HCT116 (cell line): ENCODE measurements around the gene KRTAP4-5. TPM values are rescaled to one million over a fixed set of nuclear protein-coding genes. Genes with fewer than 3 reads are reported as not detected.
"Not testable (repeated sequence)": the region's sequence is repeated elsewhere in the genome, so short reads cannot be mapped to it uniquely, and the experiment has no call there.

Experiments used
- ATAC-seq: fragments of 200-7000 bp; cut with Tn5 transposase; 2 replicates; pipeline ENCODE4 v1.9.1; 2020; ENCODE audit warnings: mild to moderate bottlenecking, moderate library complexity
- BruUV-seq: library from RNA; stranded (reverse); fragments of 400-500 nt; replicated peaks from 2 replicates; lab custom pipeline; 2021; lab: Mats Ljungman, UMichigan
- CTCF ChIA-PET: fragments of 300-600 bp; sonication (Branson Sonifier 250); formaldehyde crosslinking; loops from one replicate; lab custom pipeline; 2021; ENCODE audit warnings: antibody characterized with exemption; lab: Charles Lee
- POLR2A ChIA-PET: fragments of 300-600, 350-600 bp; sonication (Branson Sonifier 250); formaldehyde crosslinking; loops from one replicate; lab custom pipeline; 2021; ENCODE audit warnings: antibody characterized with exemption; lab: Charles Lee
- RAD21 ChIA-PET, 2 experiments: fragments of 300-600 bp; sonication (Branson Sonifier 250); formaldehyde crosslinking; loops; one replicate each; lab custom pipeline; 2023; ENCODE audit warnings: low total read pairs in 2 of 2; ENCODE audit not compliant: uncharacterized antibody in 2 of 2, unreplicated experiment in 2 of 2, low non-redundant PET in 1 of 2; lab: Charles Lee
- DNase-seq: peaks from one replicate; pipeline ENCODE4 v3.0.0-alpha.2; 2010; ENCODE audit warnings: low read depth, low spot score
- H2AFZ ChIP-seq: fragments of 200-600 bp; shearing (Covaris generic), sonication (generic); 2 replicates; pipeline ENCODE4 v1.6.1; 2017; ENCODE audit warnings: low read depth, mixed run types, mixed read lengths, antibody characterized with exemption, low read length; ENCODE audit not compliant: poor library complexity, severe bottlenecking
- H3K27ac ChIP-seq: 2 replicates; pipeline ENCODE4 v1.5.1; 2012; ENCODE audit warnings: low read depth, low read length
- H3K27me3 ChIP-seq: fragments of 200-600 bp; sonication (generic); 2 replicates; pipeline ENCODE4 v1.6.1; 2016; ENCODE audit warnings: mixed run types, low read length, mixed read lengths; ENCODE audit not compliant: insufficient read depth
- H3K36me3 ChIP-seq, 2 experiments: fragments of 200-500 bp in 1 of 2; fragments of 200-600 bp in 1 of 2; sonication (Bioruptor generic) in 1 of 2; sonication (generic) in 1 of 2; 2 replicates each; pipeline versions ENCODE4 v1.5.1 to v1.6.1; 2014 to 2016; ENCODE audit warnings: low read length in 2 of 2, inconsistent platforms in 1 of 2, mixed read lengths in 1 of 2, mixed run types in 1 of 2; ENCODE audit not compliant: insufficient read depth in 2 of 2, control insufficient read depth in 1 of 2
- H3K4me1 ChIP-seq, 2 experiments: fragments of 200-600 bp in 1 of 2; sonication (generic) in 1 of 2; 2 replicates each; pipeline versions ENCODE4 v1.5.1 to v1.6.1; 2012 to 2017; ENCODE audit warnings: low read length in 2 of 2, inconsistent platforms in 1 of 2, mild to moderate bottlenecking in 1 of 2, mixed read lengths in 1 of 2, mixed run types in 1 of 2, moderate library complexity in 1 of 2; ENCODE audit not compliant: insufficient read depth in 2 of 2, control insufficient read depth in 1 of 2
- H3K4me2 ChIP-seq: fragments of 200-600 bp; sonication (generic); 2 replicates; pipeline ENCODE4 v1.6.1; 2017; ENCODE audit warnings: mixed run types, low read length, mixed read lengths
- H3K4me3 ChIP-seq, 2 experiments: fragments of 200-600 bp in 1 of 2; sonication (generic) in 1 of 2; replicated peaks in 1 of 2; 2 replicates each; pipeline ENCODE4 v1.5.1; 2011 to 2016; ENCODE audit warnings: low read length in 2 of 2, control low read depth in 1 of 2, low read depth in 1 of 2, mild to moderate bottlenecking in 1 of 2, mixed read lengths in 1 of 2, mixed run types in 1 of 2
- H3K79me2 ChIP-seq: fragments of 200-600 bp; sonication (generic); 2 replicates; pipeline ENCODE4 v1.6.1; 2017; ENCODE audit warnings: mild to moderate bottlenecking, mixed run types, low read length, moderate library complexity, mixed read lengths; ENCODE audit not compliant: insufficient read depth
- H3K9ac ChIP-seq: fragments of 200-600 bp; sonication (generic); 2 replicates; pipeline ENCODE4 v1.6.1; 2016; ENCODE audit warnings: low read length, mixed read lengths
- H3K9me2 ChIP-seq: fragments of 200-600 bp; sonication (generic), shearing (Covaris generic); 2 replicates; pipeline ENCODE4 v1.6.1; 2017; ENCODE audit warnings: mixed run types, mild to moderate bottlenecking, moderate library complexity; ENCODE audit not compliant: insufficient read depth
- H3K9me3 ChIP-seq, 2 experiments: fragments of 200-500 bp in 1 of 2; fragments of 200-600 bp in 1 of 2; sonication (Bioruptor generic) in 1 of 2; sonication (generic) in 1 of 2; 2 replicates each; pipeline ENCODE4 v1.6.1; 2014 to 2017; ENCODE audit warnings: low read length in 2 of 2, mixed read lengths in 2 of 2, inconsistent platforms in 1 of 2, low read depth in 1 of 2, mild to moderate bottlenecking in 1 of 2, mixed run types in 1 of 2, moderate library complexity in 1 of 2; ENCODE audit not compliant: control insufficient read depth in 1 of 2, insufficient read depth in 1 of 2
- H4K20me1 ChIP-seq: fragments of 200-600 bp; sonication (generic), shearing (Covaris generic); 2 replicates; pipeline ENCODE4 v1.6.1; 2017; ENCODE audit warnings: mixed run types, mild to moderate bottlenecking, moderate library complexity; ENCODE audit not compliant: insufficient read depth
- ATF3 ChIP-seq: IDR thresholded peaks from 2 replicates; pipeline ENCODE4 v1.6.1; 2012
- POLR2A ChIP-seq: IDR thresholded peaks from 2 replicates; pipeline ENCODE4 v1.7.0; 2011; ENCODE audit warnings: borderline replicate concordance; ENCODE audit not compliant: insufficient read depth, insufficient read length; ENCODE audit errors: extremely low read depth
- YY1 ChIP-seq: IDR thresholded peaks from 2 replicates; pipeline ENCODE4 v1.6.1; 2011; ENCODE audit warnings: low read length, low read depth, moderate library complexity, mild to moderate bottlenecking; ENCODE audit not compliant: insufficient replicate concordance; ENCODE audit errors: extremely low read depth
- ZNF274 ChIP-seq: fragments of 200-500 bp; sonication (Bioruptor generic); IDR thresholded peaks from 2 replicates; pipeline ENCODE4 v1.6.1; 2014; ENCODE audit warnings: mild to moderate bottlenecking, low read depth, low read length, inconsistent platforms
- intact Hi-C: fragments of 100-400 bp; cut with micrococcal nuclease; formaldehyde crosslinking; loops from 2 replicates; pipeline ENCODE4 v1.10.0; 2022
- total RNA-seq: library from RNA; stranded (reverse); gene quantifications from one replicate; pipeline ENCODE4 v1.2.1, GENCODE V29; 2021; ENCODE audit not compliant: unreplicated experiment
- TF ChIP-seq, protein P1 (sequence below), 3 experiments: fragments of 200-600 bp in 1 of 3; sonication (generic) in 1 of 3; IDR thresholded peaks in 2 of 3; conservative IDR thresholded peaks in 1 of 3; 2 replicates each; pipeline ENCODE4 v1.5.1; 2012 to 2017; ENCODE audit warnings: low read depth in 2 of 3, low read length in 2 of 3, antibody characterized with exemption in 1 of 3, borderline replicate concordance in 1 of 3, control low read depth in 1 of 3, mild to moderate bottlenecking in 1 of 3, mixed read lengths in 1 of 3, mixed run types in 1 of 3, moderate library complexity in 1 of 3; ENCODE audit not compliant: insufficient read depth in 1 of 3

KRTAP4-5 gene
- total RNA-seq, 1 experiment from 2014 or later = not detected

DNA sequence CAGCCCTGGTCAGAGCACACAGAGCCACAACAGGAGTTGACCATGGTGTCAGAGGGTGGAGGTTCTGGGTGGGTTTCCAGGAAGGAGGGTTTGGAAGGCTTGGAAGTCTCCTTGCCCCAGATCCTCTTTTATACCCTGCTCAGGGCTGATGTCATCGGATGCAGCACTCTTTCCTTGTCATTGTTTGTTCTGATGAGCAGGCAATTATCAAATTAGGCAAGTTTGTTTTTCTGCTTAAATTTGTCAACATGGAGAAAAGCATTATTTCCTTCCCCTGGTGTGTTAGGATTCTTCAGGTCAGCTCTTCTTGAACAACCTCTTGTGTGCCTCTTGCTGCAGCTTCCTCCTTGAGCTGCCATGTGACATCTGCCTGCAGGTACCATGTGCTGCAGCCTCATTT, 11.0 kb upstream of the KRTAP4-5 start, which contains the start of gene KRTAP4-4:
Gene KRTAP4-4 (minus strand): TSS at position 101 of the 400 bp plus-strand sequence. CDS start 57 bp downstream, at position 44.
- Histone ChIP-seq H2AFZ (peak within 1 kb of the TSS; percentile 77), H3K27ac (no peak within 1 kb of the TSS), H4K20me1 (no peaks in the 10 kb centered on the region), H3K4me2 (no peak within 1 kb of the TSS), H3K9me3 (no peaks in the 10 kb centered on the region; a peak in 1 of 4 replicates), H3K4me3 (no peak within 1 kb of the TSS), H3K79me2 (no peaks in the 10 kb centered on the region), H3K9ac (no peak within 1 kb of the TSS), H3K27me3 (no peaks in the 10 kb centered on the region), H3K4me1 (no peaks in the 10 kb centered on the region), H3K36me3 (no peaks in the 10 kb centered on the region)
- no peak for ATAC-seq
- RAD21 ChIA-PET = no interaction called here
- POLR2A ChIA-PET = no interaction called here
- no TSS peak for BruUV-seq
- CTCF ChIA-PET = no interaction called here
- TF ChIP-seq POLR2A (no peak), ZNF274 (no peak), ATF3 (no peak), YY1 (no peak)
- TF ChIP-seq, protein P1, sequence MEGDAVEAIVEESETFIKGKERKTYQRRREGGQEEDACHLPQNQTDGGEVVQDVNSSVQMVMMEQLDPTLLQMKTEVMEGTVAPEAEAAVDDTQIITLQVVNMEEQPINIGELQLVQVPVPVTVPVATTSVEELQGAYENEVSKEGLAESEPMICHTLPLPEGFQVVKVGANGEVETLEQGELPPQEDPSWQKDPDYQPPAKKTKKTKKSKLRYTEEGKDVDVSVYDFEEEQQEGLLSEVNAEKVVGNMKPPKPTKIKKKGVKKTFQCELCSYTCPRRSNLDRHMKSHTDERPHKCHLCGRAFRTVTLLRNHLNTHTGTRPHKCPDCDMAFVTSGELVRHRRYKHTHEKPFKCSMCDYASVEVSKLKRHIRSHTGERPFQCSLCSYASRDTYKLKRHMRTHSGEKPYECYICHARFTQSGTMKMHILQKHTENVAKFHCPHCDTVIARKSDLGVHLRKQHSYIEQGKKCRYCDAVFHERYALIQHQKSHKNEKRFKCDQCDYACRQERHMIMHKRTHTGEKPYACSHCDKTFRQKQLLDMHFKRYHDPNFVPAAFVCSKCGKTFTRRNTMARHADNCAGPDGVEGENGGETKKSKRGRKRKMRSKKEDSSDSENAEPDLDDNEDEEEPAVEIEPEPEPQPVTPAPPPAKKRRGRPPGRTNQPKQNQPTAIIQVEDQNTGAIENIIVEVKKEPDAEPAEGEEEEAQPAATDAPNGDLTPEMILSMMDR (IDR thresholded peaks at IDR 0.05 in 2 of 3, conservative IDR thresholded peaks at IDR 0.05 in 1 of 3; ENCODE audit: borderline replicate concordance in 1 of 3, insufficient read depth in 1 of 3, low read depth in 2 of 3, low read length in 2 of 3) = no peak
- TF ChIP-seq, all 23 proteins: peak for 0
- no peak for DNase-seq
- intact Hi-C loops = no loop called here
- no peaks in the 10 kb centered on the region for H3K9me2 ChIP-seq

GRCh38 chr17:41160190-41160589, 10.6 kb upstream of the KRTAP4-5 start:
- H4K20me1 ChIP-seq, H3K27ac ChIP-seq, H3K9ac ChIP-seq, DNase-seq, H3K9me2 ChIP-seq, H3K79me2 ChIP-seq, H3K36me3 ChIP-seq, CTCF ChIA-PET, ATAC-seq, RAD21 ChIA-PET, BruUV-seq, intact Hi-C loops, H3K4me1 ChIP-seq, H2AFZ ChIP-seq, H3K4me2 ChIP-seq, POLR2A ChIA-PET, H3K27me3 ChIP-seq, H3K9me3 ChIP-seq, H3K4me3 ChIP-seq: not testable (repeated sequence)
